GM12878 (cell line): ENCODE results near the gene CADM2. TPM values are rescaled to one million over a fixed set of nuclear protein-coding genes. Genes with fewer than 3 reads are reported as not detected.

ENCODE experiments used
- ATAC-seq: fragments of 200-7000 bp; cut with Tn5 transposase; 3 replicates; pipeline ENCODE4 v1.9.1; 2020; ENCODE audit warnings: mild to moderate bottlenecking, moderate library complexity
- BruUV-seq: library from RNA; stranded (reverse); fragments of 400-500 nt; replicated peaks from 2 replicates; lab custom pipeline; 2021; lab: Mats Ljungman, UMichigan
- CTCF ChIA-PET: fragments of 300-600 bp; sonication (Branson Sonifier 250); formaldehyde crosslinking; extraction: SDS; loops from one replicate; lab custom pipeline; 2021; ENCODE audit warnings: inconsistent platforms; lab: Yijun Ruan, JAX
- POLR2A ChIA-PET: fragments of 350-600 bp; formaldehyde crosslinking; extraction: SDS; loops from one replicate; lab custom pipeline; 2021; ENCODE audit warnings: inconsistent platforms; lab: Charles Lee
- RAD21 ChIA-PET: fragments of 300-600 bp; sonication (Branson Sonifier 250); formaldehyde crosslinking; loops from one replicate; lab custom pipeline; 2023; ENCODE audit warnings: antibody characterized with exemption; ENCODE audit not compliant: unreplicated experiment; lab: Charles Lee
- SMC1A ChIA-PET: fragments of 300-600 bp; sonication (Branson Sonifier 250); formaldehyde crosslinking; loops from one replicate; lab custom pipeline; 2023; ENCODE audit not compliant: unreplicated experiment, uncharacterized antibody; lab: Charles Lee
- DNase-seq: peaks from one replicate; pipeline ENCODE4 v3.0.0-alpha.2; 2011; ENCODE audit warnings: low read depth, low spot score
- FAIRE-seq: peaks from 3 replicates; lab custom pipeline; 2011; peaks lifted over from hg19 to GRCh38; lab: Jason Lieb, UNC
- H2AFZ ChIP-seq: 2 replicates; pipeline ENCODE4 v1.6.0; 2011; ENCODE audit warnings: low read depth, low read length, control low read depth; ENCODE audit not compliant: control insufficient read depth
- H3K27ac ChIP-seq: 2 replicates; pipeline ENCODE4 v1.5.1; 2011; ENCODE audit warnings: control low read depth; ENCODE audit not compliant: control insufficient read depth, insufficient read depth
- H3K27me3 ChIP-seq, 2 experiments: replicated peaks in 1 of 2; 2 replicates each; pipeline versions ENCODE4 v1.6.0 to v1.6.1; 2011; ENCODE audit warnings: low read length in 1 of 2; ENCODE audit not compliant: control insufficient read depth in 2 of 2, insufficient read depth in 2 of 2
- H3K36me3 ChIP-seq, 2 experiments: 2 replicates each; pipeline ENCODE4 v1.5.1; 2011; ENCODE audit warnings: low read length in 1 of 2; ENCODE audit not compliant: control insufficient read depth in 2 of 2, insufficient read depth in 2 of 2
- H3K4me1 ChIP-seq: 2 replicates; pipeline ENCODE4 v1.6.1; 2011; ENCODE audit warnings: mild to moderate bottlenecking, low read length, moderate library complexity, mixed read lengths; ENCODE audit not compliant: control insufficient read depth, insufficient read depth
- H3K4me2 ChIP-seq: 2 replicates; pipeline ENCODE4 v1.6.0; 2011; ENCODE audit warnings: control low read depth; ENCODE audit not compliant: control insufficient read depth, insufficient read depth
- H3K4me3 ChIP-seq: fragments of 200-600 bp; sonication (generic); 2 replicates; pipeline ENCODE4 v1.5.1; 2016
- H3K79me2 ChIP-seq: 2 replicates; pipeline ENCODE4 v1.6.0; 2011; ENCODE audit warnings: low read length; ENCODE audit not compliant: control insufficient read depth, insufficient read depth
- H3K9ac ChIP-seq: 2 replicates; pipeline ENCODE4 v1.8.0; 2011; ENCODE audit warnings: low read length, control low read depth, mixed read lengths; ENCODE audit not compliant: control insufficient read depth, insufficient read depth
- H3K9me3 ChIP-seq: replicated peaks from 3 replicates; pipeline ENCODE4 v1.5.1; 2011; ENCODE audit warnings: mild to moderate bottlenecking, low read length; ENCODE audit not compliant: control insufficient read depth, insufficient read depth
- H4K20me1 ChIP-seq: 2 replicates; pipeline ENCODE4 v1.6.0; 2011; ENCODE audit not compliant: control insufficient read depth, insufficient read depth
- CTCF ChIP-seq, 3 experiments: IDR thresholded peaks in 2 of 3; conservative IDR thresholded peaks in 1 of 3; 2 replicates each; pipeline ENCODE4 v1.5.1; 2011; ENCODE audit warnings: low read depth in 3 of 3, low read length in 3 of 3, mild to moderate bottlenecking in 3 of 3, control low read depth in 2 of 3, moderate library complexity in 2 of 3, inconsistent platforms in 1 of 3, mixed read lengths in 1 of 3; ENCODE audit not compliant: control insufficient read depth in 2 of 3, insufficient read depth in 1 of 3; ENCODE audit errors: extremely low read depth in 1 of 3
- EZH2 ChIP-seq: IDR thresholded peaks from 2 replicates; pipeline ENCODE4 v1.6.1; 2012; ENCODE audit warnings: low read depth, mild to moderate bottlenecking, control low read depth, inconsistent platforms, low read length, borderline replicate concordance; ENCODE audit not compliant: control insufficient read depth
- HSF1 ChIP-seq: fragments of 150-350 bp; IDR thresholded peaks from 2 replicates; pipeline ENCODE4 v1.6.1; 2014; ENCODE audit warnings: mild to moderate bottlenecking, low read depth, low read length
- LARP7 ChIP-seq: fragments of 450-650 bp; IDR thresholded peaks from 2 replicates; pipeline ENCODE4 v1.6.1; 2017; ENCODE audit warnings: mild to moderate bottlenecking
- RAD21 ChIP-seq: IDR thresholded peaks from 2 replicates; pipeline ENCODE4 v1.6.1; 2011; ENCODE audit warnings: mild to moderate bottlenecking, low read depth, low read length, moderate library complexity; ENCODE audit not compliant: insufficient read depth
- RB1 ChIP-seq: fragments of 450-650 bp; formaldehyde crosslinking; IDR thresholded peaks from 2 replicates; pipeline ENCODE4 v1.6.1; 2017; ENCODE audit warnings: mild to moderate bottlenecking, borderline replicate concordance
- WGBS: methylation state at CpG from one replicate; pipeline ENCODE4 v1.1.6; 2016; ENCODE audit warnings: low lambda C conversion rate; ENCODE audit not compliant: insufficient replicate concordance, insufficient coverage; ENCODE audit errors: missing lambda C conversion rate; 5-methylcytosine and 5-hydroxymethylcytosine counted together
- in situ Hi-C: fragments of 300-500 bp; cut with MboI; formaldehyde crosslinking; loops from 9 replicates; pipeline ENCODE4 v1.14.3; 2018; ENCODE audit warnings: mixed read lengths
- intact Hi-C: fragments of 100-400 bp; cut with micrococcal nuclease; formaldehyde crosslinking; loops from one replicate; pipeline ENCODE4 v1.14.2; 2022; ENCODE audit not compliant: unreplicated experiment
- polyA plus RNA-seq, 11 experiments: library from polyadenylated mRNA; depleted of rRNA in 4 of 11; unstranded in 6 of 11; stranded (reverse) in 5 of 11; fragments of >200 nt; fragmentation: Nextera tagmentation in 4 of 11; fragmentation: Illumina TruSeq in 1 of 11; extraction: Ambion mirVana in 4 of 11; extraction: Trizol in 1 of 11; gene quantifications; 1 replicate in 1 of 11; 2 replicates in 10 of 11; pipeline versions ENCODE4 v1.2.1 to v1.2.3, GENCODE V29; 2011 to 2016; ENCODE audit warnings: inconsistent platforms in 2 of 11, missing spikeins in 2 of 11, low read depth in 1 of 11
- total RNA-seq, 4 experiments: library from RNA; depleted of rRNA in 3 of 4; stranded (reverse); fragments of >200 nt in 3 of 4; fragmentation: Illumina TruSeq in 1 of 4; extraction: Trizol in 1 of 4; gene quantifications; 2 replicates each; pipeline versions ENCODE4 v1.2.1 to v1.2.3, GENCODE V29; 2013 to 2021

The CADM2 gene
- total and polyA plus RNA-seq, 10 of the 15 experiments (the other 5 are each of a cell fraction or from before 2014, with no cell fraction given) = 0.13 TPM; not detected in 9

- DNase-seq (no peak), FAIRE-seq (peak; percentile 13), ATAC-seq (peak; percentile 45; the same call in 2 of the 3 replicates)
- ChIA-PET CTCF (interaction anchor here (0.6 kb wide), 1 partner anchor 17 kb away, joined by 3 read pairs; no protein-coding TSS in a partner anchor), SMC1A (no interaction called here), POLR2A (no interaction called here), RAD21 (no interaction called here)
- H3K4me2 ChIP-seq = no peak overlapping the region
- H3K9me3 ChIP-seq = no peaks in the 10 kb centered on the region
- no peak overlapping the region for H2AFZ ChIP-seq
- intact Hi-C loops = no loop called here
- no peak overlapping the region for H3K9ac ChIP-seq
- H3K4me3 ChIP-seq = no peak overlapping the region
- no peaks in the 10 kb centered on the region for H3K36me3 ChIP-seq
- in situ Hi-C loops = no loop called here
- TF ChIP-seq CTCF (IDR thresholded peaks at IDR 0.05 in 2 of 3, conservative IDR thresholded peaks at IDR 0.05 in 1 of 3; ENCODE audit: control insufficient read depth in 2 of 3, extremely low read depth in 1 of 3, insufficient read depth in 1 of 3, low read depth in 3 of 3, low read length in 3 of 3) (peak in 2 of 3 experiments; percentile 10 to 24; a peak in 2 of 6 replicates), EZH2 (no peak), LARP7 (no peak), HSF1 (no peak), RB1 (no peak), RAD21 (peak; percentile 12; the same call in 1 of the 2 replicates)
- WGBS = 0% methylated on average over 3 of the region's 3 CpGs
- no peaks in the 10 kb centered on the region for H3K4me1 ChIP-seq
- BruUV-seq = no TSS peak
- no peaks in the 10 kb centered on the region for H4K20me1 ChIP-seq
- no peak overlapping the region for H3K27ac ChIP-seq
- no peaks in the 10 kb centered on the region for H3K79me2 ChIP-seq
- H3K27me3 ChIP-seq = no peaks in the 10 kb centered on the region
Observed at GRCh38 chr3:85801955-85802354, 843.2 kb downstream of the CADM2 start.
